GM12878 (cell line): ENCODE measurements around the gene CCR5.

Experiments used
- BRCA1 ChIP-seq: IDR thresholded peaks from 2 replicates; pipeline ENCODE4 v1.6.1; 2011; ENCODE audit warnings: low read depth, low read length, improper control_type of control experiment
- TF ChIP-seq, protein P1 (sequence below), 3 experiments: IDR thresholded peaks in 2 of 3; conservative IDR thresholded peaks in 1 of 3; 2 replicates each; pipeline ENCODE4 v1.5.1; 2011; ENCODE audit warnings: low read depth in 3 of 3, low read length in 3 of 3, mild to moderate bottlenecking in 3 of 3, control low read depth in 2 of 3, moderate library complexity in 2 of 3, inconsistent platforms in 1 of 3, mixed read lengths in 1 of 3; ENCODE audit not compliant: control insufficient read depth in 2 of 3, insufficient read depth in 1 of 3; ENCODE audit errors: extremely low read depth in 1 of 3
- TF ChIP-seq, protein P2 (sequence below): fragments of 450-650 bp; IDR thresholded peaks from 2 replicates; pipeline ENCODE4 v1.6.1; 2014; ENCODE audit warnings: mild to moderate bottlenecking

DNA sequence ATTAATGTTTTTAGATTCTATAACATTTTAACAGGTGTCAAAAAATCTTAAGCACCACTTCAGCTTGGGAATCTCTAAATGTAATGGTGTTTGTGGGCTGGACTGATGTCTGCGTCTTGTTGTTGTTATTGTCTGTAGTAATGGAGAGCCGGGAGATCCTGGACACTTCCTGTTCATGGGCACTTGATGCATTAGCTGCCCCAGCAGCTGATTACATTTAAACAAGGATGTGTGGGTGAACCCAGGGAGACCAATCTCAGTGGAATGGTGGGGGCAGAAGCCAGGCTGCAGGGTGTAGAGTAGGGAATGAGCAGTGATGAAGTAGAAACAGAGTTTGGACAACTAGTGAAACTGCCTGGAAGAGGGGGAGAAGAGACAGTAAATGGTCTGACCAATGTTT lies 28.4 kb downstream of the CCR5 start:
- TF ChIP-seq, protein P1, sequence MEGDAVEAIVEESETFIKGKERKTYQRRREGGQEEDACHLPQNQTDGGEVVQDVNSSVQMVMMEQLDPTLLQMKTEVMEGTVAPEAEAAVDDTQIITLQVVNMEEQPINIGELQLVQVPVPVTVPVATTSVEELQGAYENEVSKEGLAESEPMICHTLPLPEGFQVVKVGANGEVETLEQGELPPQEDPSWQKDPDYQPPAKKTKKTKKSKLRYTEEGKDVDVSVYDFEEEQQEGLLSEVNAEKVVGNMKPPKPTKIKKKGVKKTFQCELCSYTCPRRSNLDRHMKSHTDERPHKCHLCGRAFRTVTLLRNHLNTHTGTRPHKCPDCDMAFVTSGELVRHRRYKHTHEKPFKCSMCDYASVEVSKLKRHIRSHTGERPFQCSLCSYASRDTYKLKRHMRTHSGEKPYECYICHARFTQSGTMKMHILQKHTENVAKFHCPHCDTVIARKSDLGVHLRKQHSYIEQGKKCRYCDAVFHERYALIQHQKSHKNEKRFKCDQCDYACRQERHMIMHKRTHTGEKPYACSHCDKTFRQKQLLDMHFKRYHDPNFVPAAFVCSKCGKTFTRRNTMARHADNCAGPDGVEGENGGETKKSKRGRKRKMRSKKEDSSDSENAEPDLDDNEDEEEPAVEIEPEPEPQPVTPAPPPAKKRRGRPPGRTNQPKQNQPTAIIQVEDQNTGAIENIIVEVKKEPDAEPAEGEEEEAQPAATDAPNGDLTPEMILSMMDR (IDR thresholded peaks at IDR 0.05 in 2 of 3, conservative IDR thresholded peaks at IDR 0.05 in 1 of 3; ENCODE audit: control insufficient read depth in 2 of 3, extremely low read depth in 1 of 3, insufficient read depth in 1 of 3, low read depth in 3 of 3, low read length in 3 of 3): no peak
- TF ChIP-seq, protein P2, sequence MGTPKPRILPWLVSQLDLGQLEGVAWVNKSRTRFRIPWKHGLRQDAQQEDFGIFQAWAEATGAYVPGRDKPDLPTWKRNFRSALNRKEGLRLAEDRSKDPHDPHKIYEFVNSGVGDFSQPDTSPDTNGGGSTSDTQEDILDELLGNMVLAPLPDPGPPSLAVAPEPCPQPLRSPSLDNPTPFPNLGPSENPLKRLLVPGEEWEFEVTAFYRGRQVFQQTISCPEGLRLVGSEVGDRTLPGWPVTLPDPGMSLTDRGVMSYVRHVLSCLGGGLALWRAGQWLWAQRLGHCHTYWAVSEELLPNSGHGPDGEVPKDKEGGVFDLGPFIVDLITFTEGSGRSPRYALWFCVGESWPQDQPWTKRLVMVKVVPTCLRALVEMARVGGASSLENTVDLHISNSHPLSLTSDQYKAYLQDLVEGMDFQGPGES: no peak
- TF ChIP-seq BRCA1: no peak
